GM18519 (cell line): Measurements from ENCODE around the gene NEGR1.

Experiments used
- ATAC-seq: cut with Tn5 transposase; IDR thresholded peaks from one replicate; pipeline ENCODE4 v1.9.1; 2021; ENCODE audit warnings: mild to moderate bottlenecking, moderate library complexity; ENCODE audit not compliant: unreplicated experiment, low FRiP score

Gene NEGR1

GRCh38 chr1:72282271-72283021 lies at the start of gene NEGR1:
TSS of gene NEGR1 (minus strand) at chr1:72282539.
- ATAC-seq, result peak; percentile 80

GRCh38 chr1:72326494-72326893 lies 44.2 kb upstream of the NEGR1 start:
- no peak for ATAC-seq

GRCh38 chr1:72324451-72324850 lies 42.1 kb upstream of the NEGR1 start:
- ATAC-seq, result no peak

GRCh38 chr1:72322910-72323309 lies 40.6 kb upstream of the NEGR1 start:
- ATAC-seq, result no peak

- ATAC-seq, result no peak
Measured at GRCh38 chr1:72296501-72296900, 14.2 kb upstream of the NEGR1 start.

- no peak for ATAC-seq
Measured at GRCh38 chr1:72288886-72289285, 6.5 kb upstream of the NEGR1 start.

GRCh38 chr1:72286401-72286800 lies 4.1 kb upstream of the NEGR1 start:
- ATAC-seq, result no peak

GRCh38 chr1:72285074-72285425 lies 2.7 kb upstream of the NEGR1 start:
- no peak for ATAC-seq

- peak; percentile 69 for ATAC-seq
Measured at GRCh38 chr1:72284348-72285073, 2.2 kb upstream of the NEGR1 start.

GRCh38 chr1:72284084-72284347 lies 1.7 kb upstream of the NEGR1 start:
- ATAC-seq, result no peak

- ATAC-seq, result no peak
Measured at GRCh38 chr1:72283307-72284083, 1.2 kb upstream of the NEGR1 start.

- ATAC-seq, result no peak
Measured at GRCh38 chr1:72283022-72283306, 625 bp upstream of the NEGR1 start.

GRCh38 chr1:72281637-72282270 lies 585 bp downstream of the NEGR1 start:
- no peak for ATAC-seq

- no peak for ATAC-seq
Measured at GRCh38 chr1:72281144-72281543, 1.2 kb downstream of the NEGR1 start.

GRCh38 chr1:72280711-72281110 lies 1.6 kb downstream of the NEGR1 start:
- ATAC-seq, result no peak

GRCh38 chr1:72280131-72280530 lies 2.2 kb downstream of the NEGR1 start:
- ATAC-seq, result no peak

- no peak for ATAC-seq
Measured at GRCh38 chr1:72278461-72278860, 3.9 kb downstream of the NEGR1 start.

- ATAC-seq, result no peak
Measured at GRCh38 chr1:72271555-72272085, 10.7 kb downstream of the NEGR1 start.

GRCh38 chr1:72262735-72263134 lies 19.6 kb downstream of the NEGR1 start:
- no peak for ATAC-seq

- no peak for ATAC-seq
Measured at GRCh38 chr1:72253132-72253531, 29.2 kb downstream of the NEGR1 start.

- no peak for ATAC-seq
Measured at GRCh38 chr1:72241397-72241796, 40.9 kb downstream of the NEGR1 start.
